OCI-LY3 (cell line): Measurements from ENCODE around the gene USP7.

Experiments
- EZH2phosphoT487 ChIP-seq: fragments of 200-600 bp; shearing (Covaris generic); IDR thresholded peaks from 2 replicates; pipeline ENCODE4 v1.6.1; 2018; ENCODE audit warnings: antibody characterized with exemption, mixed run types, low read depth
- TF ChIP-seq, protein P1 (sequence below): fragments of 200-600, 300-600 bp; sonication (generic); IDR thresholded peaks from 2 replicates; pipeline ENCODE4 v1.5.1; 2014; ENCODE audit warnings: antibody characterized with exemption, low read length, low read depth

DNA sequence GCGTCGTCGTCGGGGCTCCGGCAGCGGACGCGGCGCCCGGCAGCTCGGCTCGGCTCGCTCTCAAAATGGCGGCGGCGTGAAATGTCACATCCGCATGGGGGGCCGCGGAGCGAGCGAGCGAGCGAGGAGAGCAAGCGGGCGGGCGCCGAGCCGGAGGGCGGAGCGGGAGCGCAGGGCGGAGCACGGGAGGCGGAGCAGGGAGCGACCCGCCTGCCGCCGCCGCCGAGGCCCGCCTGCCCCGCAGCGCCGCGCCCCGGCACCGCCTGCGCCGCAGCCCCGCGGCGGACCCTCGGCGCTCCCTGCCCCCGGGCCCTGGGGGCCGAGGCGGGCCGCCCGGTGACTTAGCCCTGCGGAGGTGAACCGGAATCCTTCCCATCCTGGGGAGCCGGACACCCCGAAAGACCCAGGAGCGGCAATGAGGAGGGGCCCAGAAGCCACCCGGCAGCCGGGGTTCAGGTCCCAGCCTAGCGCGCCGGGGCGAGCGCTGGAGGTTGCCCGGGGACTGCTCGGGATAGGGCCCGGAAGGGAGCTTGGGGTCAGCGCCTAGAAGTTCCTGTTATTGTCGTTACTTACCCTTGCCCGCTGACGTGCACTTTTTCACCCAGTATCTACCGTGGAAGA is at the start of gene USP7:
- TF ChIP-seq, protein P1, sequence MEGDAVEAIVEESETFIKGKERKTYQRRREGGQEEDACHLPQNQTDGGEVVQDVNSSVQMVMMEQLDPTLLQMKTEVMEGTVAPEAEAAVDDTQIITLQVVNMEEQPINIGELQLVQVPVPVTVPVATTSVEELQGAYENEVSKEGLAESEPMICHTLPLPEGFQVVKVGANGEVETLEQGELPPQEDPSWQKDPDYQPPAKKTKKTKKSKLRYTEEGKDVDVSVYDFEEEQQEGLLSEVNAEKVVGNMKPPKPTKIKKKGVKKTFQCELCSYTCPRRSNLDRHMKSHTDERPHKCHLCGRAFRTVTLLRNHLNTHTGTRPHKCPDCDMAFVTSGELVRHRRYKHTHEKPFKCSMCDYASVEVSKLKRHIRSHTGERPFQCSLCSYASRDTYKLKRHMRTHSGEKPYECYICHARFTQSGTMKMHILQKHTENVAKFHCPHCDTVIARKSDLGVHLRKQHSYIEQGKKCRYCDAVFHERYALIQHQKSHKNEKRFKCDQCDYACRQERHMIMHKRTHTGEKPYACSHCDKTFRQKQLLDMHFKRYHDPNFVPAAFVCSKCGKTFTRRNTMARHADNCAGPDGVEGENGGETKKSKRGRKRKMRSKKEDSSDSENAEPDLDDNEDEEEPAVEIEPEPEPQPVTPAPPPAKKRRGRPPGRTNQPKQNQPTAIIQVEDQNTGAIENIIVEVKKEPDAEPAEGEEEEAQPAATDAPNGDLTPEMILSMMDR, result 0 out of 2 replicates have a peak, but pooled peaks have one; percentile 3
- TF ChIP-seq EZH2phosphoT487, result no peak
